Retinal pigment epithelial cell (primary cell): Measurements from ENCODE around the gene SH2D3A.
"Not testable (repeated sequence)": the region's sequence is repeated elsewhere in the genome, so short reads cannot be mapped to it uniquely, and the experiment has no call there.

Experiments
- DNase-seq: peaks from one replicate; pipeline ENCODE4 v3.0.0-alpha.2; 2010; ENCODE audit warnings: low read depth
- H3K4me3 ChIP-seq: 2 replicates; pipeline ENCODE4 v1.5.1; 2011; ENCODE audit warnings: mild to moderate bottlenecking, low read length, control low read depth, moderate library complexity
- TF ChIP-seq, protein P1 (sequence below): conservative IDR thresholded peaks from 2 replicates; pipeline ENCODE4 v1.5.1; 2011; ENCODE audit warnings: low read depth, low read length, control low read depth, inconsistent platforms

SH2D3A gene

DNA sequence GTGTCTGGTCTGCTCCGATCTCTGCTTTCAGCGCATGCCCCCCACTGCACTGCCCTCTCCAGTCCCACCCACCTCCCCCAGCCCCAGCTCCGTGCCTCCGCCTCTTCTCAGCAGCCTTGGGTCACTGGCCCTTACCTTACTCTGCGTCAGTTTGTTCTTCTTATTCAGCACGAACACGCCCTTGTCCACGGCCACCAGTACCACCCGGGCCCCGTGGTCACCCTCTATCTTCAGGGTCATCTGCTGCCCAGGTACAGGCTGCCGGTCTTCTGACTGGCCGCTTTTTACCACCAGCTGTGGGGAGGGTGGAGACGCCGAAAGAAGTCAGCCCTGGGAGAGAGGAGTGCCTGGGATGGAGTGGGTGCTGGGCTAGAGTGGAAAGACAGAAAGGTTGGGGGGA is 57.7 kb downstream of the SH2D3A start:
- no peak overlapping the region for H3K4me3 ChIP-seq
- TF ChIP-seq, protein P1, sequence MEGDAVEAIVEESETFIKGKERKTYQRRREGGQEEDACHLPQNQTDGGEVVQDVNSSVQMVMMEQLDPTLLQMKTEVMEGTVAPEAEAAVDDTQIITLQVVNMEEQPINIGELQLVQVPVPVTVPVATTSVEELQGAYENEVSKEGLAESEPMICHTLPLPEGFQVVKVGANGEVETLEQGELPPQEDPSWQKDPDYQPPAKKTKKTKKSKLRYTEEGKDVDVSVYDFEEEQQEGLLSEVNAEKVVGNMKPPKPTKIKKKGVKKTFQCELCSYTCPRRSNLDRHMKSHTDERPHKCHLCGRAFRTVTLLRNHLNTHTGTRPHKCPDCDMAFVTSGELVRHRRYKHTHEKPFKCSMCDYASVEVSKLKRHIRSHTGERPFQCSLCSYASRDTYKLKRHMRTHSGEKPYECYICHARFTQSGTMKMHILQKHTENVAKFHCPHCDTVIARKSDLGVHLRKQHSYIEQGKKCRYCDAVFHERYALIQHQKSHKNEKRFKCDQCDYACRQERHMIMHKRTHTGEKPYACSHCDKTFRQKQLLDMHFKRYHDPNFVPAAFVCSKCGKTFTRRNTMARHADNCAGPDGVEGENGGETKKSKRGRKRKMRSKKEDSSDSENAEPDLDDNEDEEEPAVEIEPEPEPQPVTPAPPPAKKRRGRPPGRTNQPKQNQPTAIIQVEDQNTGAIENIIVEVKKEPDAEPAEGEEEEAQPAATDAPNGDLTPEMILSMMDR = no peak
- no peak for DNase-seq

DNA sequence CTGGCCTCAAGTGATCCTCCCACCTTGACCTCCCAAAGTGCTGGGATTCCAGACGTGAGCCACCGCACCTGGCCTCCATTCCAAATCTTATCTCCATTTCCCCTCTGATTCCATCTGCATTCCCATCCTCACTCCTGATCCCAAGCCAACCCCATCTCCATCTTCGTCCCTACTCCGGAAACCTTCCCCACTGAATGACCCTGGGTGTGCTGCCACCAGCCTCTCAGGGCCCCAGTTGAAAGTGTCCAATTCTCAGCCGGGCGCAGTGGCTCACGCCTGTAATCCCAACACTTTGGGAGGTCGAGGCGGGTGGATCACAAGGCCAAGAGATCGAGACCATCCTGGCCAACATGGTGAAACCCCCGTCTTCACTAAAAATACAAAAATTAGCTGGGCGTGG is 58.3 kb downstream of the SH2D3A start:
- not testable (repeated sequence) for DNase-seq, H3K4me3 ChIP-seq

DNA sequence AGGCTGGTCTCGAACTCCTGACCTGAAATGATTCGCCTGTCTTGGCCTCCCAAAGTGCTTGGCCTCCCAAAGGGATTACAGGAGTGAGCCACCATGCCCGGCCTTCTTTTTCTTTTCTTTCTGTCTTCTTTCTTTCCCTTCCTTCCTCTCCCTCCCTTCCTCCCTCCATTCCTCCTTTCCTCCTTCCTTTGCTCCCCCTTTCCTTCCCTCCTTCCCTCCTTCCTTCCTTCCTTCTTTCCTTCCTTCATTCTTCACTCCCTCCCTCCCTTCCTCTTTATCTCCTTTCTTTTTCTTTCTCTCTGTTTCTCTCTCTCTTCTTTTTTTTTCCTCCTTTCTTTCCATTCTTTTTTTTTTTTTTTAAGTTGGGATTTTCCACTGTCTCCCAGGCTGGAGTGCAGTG is 58.9 kb downstream of the SH2D3A start:
- no peak for DNase-seq
- TF ChIP-seq, protein P1 = no peak
- no peak overlapping the region for H3K4me3 ChIP-seq

DNA sequence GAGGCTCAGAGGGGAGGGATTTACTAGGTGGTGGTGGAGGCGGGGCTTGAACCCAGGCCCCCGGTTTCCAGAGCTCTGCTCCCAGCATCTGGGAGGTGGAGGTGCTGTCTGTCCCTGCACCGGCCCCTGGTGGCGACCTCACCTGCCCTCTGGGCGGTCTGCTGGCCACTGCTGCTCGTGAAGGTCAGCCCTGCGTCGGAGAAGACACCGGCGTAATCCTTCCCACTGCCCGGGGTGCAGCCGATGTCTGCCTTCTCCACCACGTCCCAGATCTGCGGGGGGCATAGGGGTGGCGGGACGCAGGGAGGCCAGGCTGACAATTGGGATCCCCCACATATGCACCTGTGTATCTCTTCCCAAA is 59.6 kb downstream of the SH2D3A start:
- TF ChIP-seq, protein P1 = no peak
- H3K4me3 ChIP-seq = no peak overlapping the region
- DNase-seq = no peak

DNA sequence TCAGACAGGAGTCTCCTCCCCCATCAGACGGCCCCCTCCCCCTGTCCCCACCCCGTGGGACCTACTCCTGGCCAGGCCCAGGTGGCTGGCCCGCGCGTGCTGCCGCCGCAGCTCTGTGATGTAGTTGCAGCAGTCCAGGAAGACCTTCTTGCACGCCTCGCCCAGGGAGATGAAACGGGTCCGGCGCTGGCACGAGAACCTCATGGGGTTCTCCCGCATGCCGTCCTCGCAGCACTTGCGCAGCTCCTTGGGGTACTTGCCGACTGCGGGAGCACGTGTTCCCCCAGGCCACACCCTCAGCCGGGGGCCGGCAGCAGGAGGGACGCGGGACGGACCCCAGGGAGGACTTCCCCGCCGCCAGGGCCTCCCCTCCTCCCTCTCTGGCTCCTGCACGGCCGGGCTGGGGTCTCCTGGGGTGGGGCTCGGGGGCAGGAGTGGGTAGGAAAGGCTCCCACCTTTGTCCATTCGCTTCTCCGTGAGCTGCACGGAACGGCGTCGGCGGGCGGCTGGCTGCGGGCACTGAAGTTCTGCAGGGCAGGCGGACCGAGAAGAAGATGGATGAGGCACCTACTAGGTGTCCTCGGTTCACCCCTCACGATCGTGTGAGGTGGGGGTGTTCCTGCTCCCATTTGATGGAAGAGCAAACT is 60.1 kb downstream of the SH2D3A start:
- H3K4me3 ChIP-seq = no peak overlapping the region
- TF ChIP-seq, protein P1 = no peak
- DNase-seq = no peak

DNA sequence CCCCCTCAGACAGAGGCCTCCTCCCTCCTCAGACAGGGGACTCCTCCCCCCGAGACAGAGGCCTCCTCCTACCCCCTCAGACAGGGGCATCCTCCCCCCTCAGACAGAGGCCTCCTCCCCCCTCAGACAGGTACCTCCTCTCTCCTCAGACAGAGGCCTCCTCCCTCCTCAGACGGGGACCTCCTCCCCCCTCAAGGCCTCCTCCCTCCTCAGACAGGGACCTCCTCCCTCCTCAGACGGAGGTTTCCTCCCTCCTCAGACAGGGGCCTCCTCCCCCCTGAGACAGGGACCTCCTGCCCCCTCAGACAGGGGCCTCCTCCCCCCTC is 60.6 kb downstream of the SH2D3A start:
- TF ChIP-seq, protein P1 = no peak
- no peak overlapping the region for H3K4me3 ChIP-seq
- no peak for DNase-seq

DNA sequence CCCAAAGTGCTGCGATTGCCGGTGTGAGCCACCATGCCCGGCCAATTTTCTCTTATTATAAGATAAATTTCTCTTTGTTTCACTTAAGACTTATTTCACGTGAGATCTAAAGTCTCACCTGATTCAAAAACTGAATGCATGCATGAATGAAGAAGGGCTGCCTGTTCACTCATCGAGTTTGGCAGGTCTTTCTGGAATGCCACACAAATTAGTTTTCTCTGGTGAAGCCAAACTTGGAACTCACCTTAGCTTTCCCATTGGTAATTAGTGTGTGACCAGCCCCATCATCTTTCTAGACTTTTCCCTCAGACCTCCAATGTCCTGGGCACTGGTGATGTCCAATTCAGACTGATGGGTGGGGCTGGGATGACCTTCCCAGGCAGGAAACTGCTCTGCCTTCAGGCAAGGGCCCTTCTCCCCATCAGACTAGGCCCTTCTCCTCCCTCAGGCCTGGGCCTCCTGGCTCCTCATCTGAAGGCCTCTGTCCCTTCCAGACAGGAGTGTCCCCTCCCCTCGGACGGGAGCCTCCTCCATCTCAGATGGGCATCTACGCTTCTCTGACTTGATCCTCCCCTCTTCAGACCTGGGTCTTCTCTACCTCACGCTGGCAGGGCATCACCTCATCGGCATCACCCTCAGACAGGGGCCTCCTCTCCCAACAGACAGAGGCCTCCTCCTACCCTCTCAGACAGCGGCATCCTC is 61.2 kb downstream of the SH2D3A start:
- H3K4me3 ChIP-seq = no peak overlapping the region
- TF ChIP-seq, protein P1 = no peak
- DNase-seq = no peak
